HEK293 (cell line): ENCODE measurements around the gene DROSHA.

Experiments used
- CTCF ChIA-PET: fragments of 350-600 bp; formaldehyde crosslinking; extraction: SDS; loops from one replicate; lab custom pipeline; 2021; ENCODE audit warnings: antibody characterized with exemption; lab: Yijun Ruan, JAX
- POLR2A ChIA-PET: fragments of 300-600 bp; formaldehyde crosslinking; extraction: SDS; loops from one replicate; lab custom pipeline; 2020; ENCODE audit warnings: antibody characterized with exemption, inconsistent platforms; lab: Yijun Ruan, JAX
- H3K27ac ChIP-seq: fragments of 200-500 bp; sonication (Bioruptor generic); 2 replicates; pipeline ENCODE4 v1.5.1; 2014; ENCODE audit warnings: low read depth, low read length, control low read depth, inconsistent platforms; ENCODE audit errors: extremely low read depth
- H3K36me3 ChIP-seq, 2 experiments: fragments of 200-500 bp in 1 of 2; sonication (Bioruptor generic) in 1 of 2; 1 replicate in 1 of 2; 2 replicates in 1 of 2; pipeline ENCODE4 v1.5.1; 2014 to 2017; ENCODE audit warnings: inconsistent platforms in 2 of 2, low read length in 2 of 2; ENCODE audit not compliant: control insufficient read depth in 2 of 2, insufficient read depth in 1 of 2
- H3K4me1 ChIP-seq: fragments of 200-500 bp; sonication (Bioruptor generic); 2 replicates; pipeline ENCODE4 v1.5.1; 2014; ENCODE audit warnings: mild to moderate bottlenecking, low read length, inconsistent platforms; ENCODE audit not compliant: control insufficient read depth, insufficient read depth
- H3K4me3 ChIP-seq: 2 replicates; pipeline ENCODE4 v1.5.1; 2011; ENCODE audit warnings: low read depth, mild to moderate bottlenecking, control low read depth, low read length, moderate library complexity
- H3K9me3 ChIP-seq: fragments of 200-500 bp; sonication (Bioruptor generic); 2 replicates; pipeline ENCODE4 v1.5.1; 2014; ENCODE audit warnings: low read depth, low read length, inconsistent platforms; ENCODE audit not compliant: control insufficient read depth, insufficient read depth
- AEBP2 ChIP-seq: fragments of 450-650 bp; formaldehyde crosslinking; IDR thresholded peaks from 2 replicates; pipeline ENCODE4 v1.5.1; 2016; ENCODE audit warnings: missing biosample characterization, missing genetic modification characterization, borderline replicate concordance
- CTCF ChIP-seq: fragments of 450-650 bp; formaldehyde crosslinking; IDR thresholded peaks from 2 replicates; pipeline ENCODE4 v1.5.1; 2016; ENCODE audit warnings: missing biosample characterization, missing genetic modification characterization
- HOXD13 ChIP-seq: sonication (generic); formaldehyde crosslinking; IDR thresholded peaks from 2 replicates; pipeline ENCODE4 v1.8.0; 2022; ENCODE audit warnings: missing genetic modification reagents, borderline replicate concordance
- KLF10 ChIP-seq: fragments of 450-650 bp; IDR thresholded peaks from 2 replicates; pipeline ENCODE4 v1.5.1; 2018; ENCODE audit warnings: missing biosample characterization, mild to moderate bottlenecking, missing genetic modification characterization
- PRDM2 ChIP-seq: fragments of 450-650 bp; formaldehyde crosslinking; IDR thresholded peaks from 2 replicates; pipeline ENCODE4 v1.5.1; 2016; ENCODE audit warnings: missing biosample characterization, missing genetic modification characterization, borderline replicate concordance
- SP2 ChIP-seq: fragments of 450-650 bp; formaldehyde crosslinking; IDR thresholded peaks from 2 replicates; pipeline ENCODE4 v1.5.1; 2016; ENCODE audit warnings: missing biosample characterization, missing genetic modification characterization
- TCF7L2 ChIP-seq: IDR thresholded peaks from 2 replicates; pipeline ENCODE4 v1.6.1; 2011; ENCODE audit warnings: low read depth, mild to moderate bottlenecking, inconsistent platforms, low read length, moderate library complexity, borderline replicate concordance
- TRIM28 ChIP-seq: IDR thresholded peaks from 2 replicates; pipeline ENCODE4 v1.6.1; 2011; ENCODE audit warnings: low read length, control low read depth, borderline replicate concordance
- ZBTB10 ChIP-seq: fragments of 450-650 bp; formaldehyde crosslinking; IDR thresholded peaks from 2 replicates; pipeline ENCODE4 v1.5.1; 2016; ENCODE audit warnings: missing biosample characterization, missing genetic modification characterization
- ZBTB20 ChIP-seq: fragments of 450-650 bp; formaldehyde crosslinking; IDR thresholded peaks from 2 replicates; pipeline ENCODE4 v1.5.1; 2016; ENCODE audit warnings: missing biosample characterization, missing genetic modification characterization
- ZEB2 ChIP-seq: fragments of 450-650 bp; formaldehyde crosslinking; IDR thresholded peaks from 2 replicates; pipeline ENCODE4 v1.5.1; 2016; ENCODE audit warnings: missing biosample characterization, missing genetic modification characterization
- ZFP3 ChIP-seq: fragments of 450-650 bp; formaldehyde crosslinking; IDR thresholded peaks from 2 replicates; pipeline ENCODE4 v1.5.1; 2016; ENCODE audit warnings: low read depth, missing biosample characterization, missing genetic modification characterization
- ZNF132 ChIP-seq: fragments of 450-650 bp; formaldehyde crosslinking; IDR thresholded peaks from 2 replicates; pipeline ENCODE4 v1.5.1; 2017; ENCODE audit warnings: missing biosample characterization, missing genetic modification characterization, borderline replicate concordance
- ZNF174 ChIP-seq: fragments of 450-650 bp; formaldehyde crosslinking; IDR thresholded peaks from 2 replicates; pipeline ENCODE4 v1.5.0; 2017; ENCODE audit warnings: missing biosample characterization, mild to moderate bottlenecking, missing genetic modification characterization
- ZNF184 ChIP-seq: fragments of 450-650 bp; IDR thresholded peaks from 2 replicates; pipeline ENCODE4 v1.5.1; 2018; ENCODE audit warnings: missing biosample characterization, mild to moderate bottlenecking, missing genetic modification characterization
- ZNF366 ChIP-seq: fragments of 450-650 bp; formaldehyde crosslinking; conservative IDR thresholded peaks from 2 replicates; pipeline ENCODE4 v1.5.1; 2016; ENCODE audit warnings: missing biosample characterization, missing genetic modification characterization
- ZNF37A ChIP-seq: fragments of 450-650 bp; IDR thresholded peaks from 2 replicates; pipeline ENCODE4 v1.5.1; 2018; ENCODE audit warnings: missing biosample characterization, missing genetic modification characterization
- ZNF548 ChIP-seq: fragments of 450-650 bp; formaldehyde crosslinking; IDR thresholded peaks from 2 replicates; pipeline ENCODE4 v1.5.1; 2016; ENCODE audit warnings: missing biosample characterization, missing genetic modification characterization
- ZNF624 ChIP-seq: fragments of 450-650 bp; formaldehyde crosslinking; IDR thresholded peaks from 2 replicates; pipeline ENCODE4 v1.5.1; 2017; ENCODE audit warnings: missing biosample characterization, missing genetic modification characterization
- ZNF677 ChIP-seq: fragments of 450-650 bp; IDR thresholded peaks from 2 replicates; pipeline ENCODE4 v1.5.0; 2018; ENCODE audit warnings: missing biosample characterization, mild to moderate bottlenecking, missing genetic modification characterization, moderate library complexity
- ZNF768 ChIP-seq: fragments of 450-650 bp; formaldehyde crosslinking; IDR thresholded peaks from 2 replicates; pipeline ENCODE4 v1.5.1; 2018; ENCODE audit warnings: missing biosample characterization, mild to moderate bottlenecking, missing genetic modification characterization
- ZNF777 ChIP-seq: fragments of 450-650 bp; formaldehyde crosslinking; IDR thresholded peaks from 2 replicates; pipeline ENCODE4 v1.5.1; 2017; ENCODE audit warnings: missing biosample characterization, missing genetic modification characterization, borderline replicate concordance
- ZNF837 ChIP-seq: fragments of 450-650 bp; formaldehyde crosslinking; IDR thresholded peaks from 2 replicates; pipeline ENCODE4 v1.5.1; 2016; ENCODE audit warnings: missing biosample characterization, missing genetic modification characterization
- ZSCAN18 ChIP-seq: fragments of 450-650 bp; formaldehyde crosslinking; IDR thresholded peaks from 2 replicates; pipeline ENCODE4 v1.5.1; 2016; ENCODE audit warnings: missing biosample characterization, missing genetic modification characterization
- ZXDB ChIP-seq: fragments of 450-650 bp; formaldehyde crosslinking; IDR thresholded peaks from 2 replicates; pipeline ENCODE4 v1.5.1; 2016; ENCODE audit warnings: missing biosample characterization, missing genetic modification characterization

DROSHA gene

GRCh38 chr5:31359839-31360238 lies 172.1 kb downstream of the DROSHA start:
- no peak overlapping the region for H3K4me3 ChIP-seq
- no peaks in the 10 kb centered on the region for H3K4me1 ChIP-seq
- POLR2A ChIA-PET, result no interaction called here
- H3K36me3 ChIP-seq, result no peaks in the 10 kb centered on the region
- H3K27ac ChIP-seq, result no peak overlapping the region
- CTCF ChIA-PET, result interaction anchor here (0.6 to 1.1 kb wide), 3 partner anchors 92 to 680 kb away, joined by 3 read pairs; partner anchors contain the start of gene PDZD2
- TF ChIP-seq ZNF548 (tag by site-specific recombination) (no peak), TRIM28 (no peak), ZNF37A (tag by site-specific recombination) (no peak), ZXDB (tag by site-specific recombination) (no peak), TCF7L2 (no peak), ZNF132 (tag by site-specific recombination) (no peak), ZNF184 (no peak), ZNF366 (tag by site-specific recombination) (no peak), ZNF677 (tag by site-specific recombination) (no peak), ZSCAN18 (tag by site-specific recombination) (no peak), CTCF (no peak), ZNF768 (no peak), ZBTB10 (tag by site-specific recombination) (no peak), ZFP3 (tag by site-specific recombination) (no peak), ZNF837 (tag by site-specific recombination) (no peak), SP2 (tag by site-specific recombination) (no peak), ZNF777 (tag by site-specific recombination) (no peak), AEBP2 (tag by site-specific recombination) (no peak), ZEB2 (no peak)
- H3K9me3 ChIP-seq, result no peaks in the 10 kb centered on the region

GRCh38 chr5:31357038-31357437 lies 174.9 kb downstream of the DROSHA start:
- no peak overlapping the region for H3K4me3 ChIP-seq
- CTCF ChIA-PET, result no interaction called here
- H3K36me3 ChIP-seq, result no peaks in the 10 kb centered on the region
- H3K27ac ChIP-seq, result no peak overlapping the region
- POLR2A ChIA-PET, result no interaction called here
- H3K4me1 ChIP-seq, result no peaks in the 10 kb centered on the region
- H3K9me3 ChIP-seq, result no peaks in the 10 kb centered on the region
- TF ChIP-seq ZNF174 (tag by site-specific recombination) (no peak), SP2 (tag by site-specific recombination) (no peak), ZBTB20 (tag by site-specific recombination) (no peak), KLF10 (tag by site-specific recombination) (no peak), ZNF624 (tag by site-specific recombination) (no peak), HOXD13 (CRISPR knock-in tag) (no peak), PRDM2 (tag by site-specific recombination) (no peak)
